SH-SY5Y (cell line): ENCODE data around the gene TSC22D1.

Experiments
- GATA2 ChIP-seq: IDR thresholded peaks from 2 replicates; pipeline ENCODE4 v1.6.1; 2011; ENCODE audit warnings: mild to moderate bottlenecking, low read depth, low read length
- GATA3 ChIP-seq: IDR thresholded peaks from 2 replicates; pipeline ENCODE4 v1.6.1; 2011; ENCODE audit warnings: low read depth, mild to moderate bottlenecking, low read length, moderate library complexity

TSC22D1 gene

GRCh38 chr13:44451651-44452050 lies 124.5 kb downstream of the TSC22D1 start:
- no peak for TF ChIP-seq GATA2
- TF ChIP-seq GATA3 = no peak

GRCh38 chr13:44451126-44451525 lies 125.0 kb downstream of the TSC22D1 start:
- TF ChIP-seq GATA3 (no peak), GATA2 (no peak)

GRCh38 chr13:44449999-44450821 lies 125.9 kb downstream of the TSC22D1 start:
- TF ChIP-seq GATA3 (no peak), GATA2 (no peak)

GRCh38 chr13:44448875-44449274 lies 127.3 kb downstream of the TSC22D1 start:
- TF ChIP-seq GATA2 (no peak), GATA3 (no peak)

- no peak for TF ChIP-seq GATA2
Measured at GRCh38 chr13:44448373-44448772, 127.8 kb downstream of the TSC22D1 start.

- TF ChIP-seq GATA3 = no peak
- TF ChIP-seq GATA2 = no peak
Measured at GRCh38 chr13:44447783-44448321, 128.3 kb downstream of the TSC22D1 start.

GRCh38 chr13:44440046-44440608 lies 136.0 kb downstream of the TSC22D1 start:
- TF ChIP-seq GATA2 (no peak), GATA3 (no peak)

GRCh38 chr13:44439452-44440024 lies 136.6 kb downstream of the TSC22D1 start:
- TF ChIP-seq GATA2 (no peak), GATA3 (no peak)

GRCh38 chr13:44438234-44438579 lies 137.9 kb downstream of the TSC22D1 start:
- TF ChIP-seq GATA3 (no peak), GATA2 (no peak)

GRCh38 chr13:44437356-44438233 lies 138.5 kb downstream of the TSC22D1 start:
- TF ChIP-seq GATA2 (no peak), GATA3 (no peak)

GRCh38 chr13:44436589-44437337 lies 139.4 kb downstream of the TSC22D1 start:
- TF ChIP-seq GATA3 (no peak), GATA2 (peak; percentile 81)

GRCh38 chr13:44435919-44436510 lies 140.1 kb downstream of the TSC22D1 start:
- TF ChIP-seq GATA2 (no peak), GATA3 (no peak)
